ENCODE data around the gene MAN2B1.

- TF ChIP-seq EZH2 (optimal IDR thresholded peaks at IDR 0.05; ENCODE audit: low read depth, low read length) = no peak
- TF ChIP-seq, protein P1, sequence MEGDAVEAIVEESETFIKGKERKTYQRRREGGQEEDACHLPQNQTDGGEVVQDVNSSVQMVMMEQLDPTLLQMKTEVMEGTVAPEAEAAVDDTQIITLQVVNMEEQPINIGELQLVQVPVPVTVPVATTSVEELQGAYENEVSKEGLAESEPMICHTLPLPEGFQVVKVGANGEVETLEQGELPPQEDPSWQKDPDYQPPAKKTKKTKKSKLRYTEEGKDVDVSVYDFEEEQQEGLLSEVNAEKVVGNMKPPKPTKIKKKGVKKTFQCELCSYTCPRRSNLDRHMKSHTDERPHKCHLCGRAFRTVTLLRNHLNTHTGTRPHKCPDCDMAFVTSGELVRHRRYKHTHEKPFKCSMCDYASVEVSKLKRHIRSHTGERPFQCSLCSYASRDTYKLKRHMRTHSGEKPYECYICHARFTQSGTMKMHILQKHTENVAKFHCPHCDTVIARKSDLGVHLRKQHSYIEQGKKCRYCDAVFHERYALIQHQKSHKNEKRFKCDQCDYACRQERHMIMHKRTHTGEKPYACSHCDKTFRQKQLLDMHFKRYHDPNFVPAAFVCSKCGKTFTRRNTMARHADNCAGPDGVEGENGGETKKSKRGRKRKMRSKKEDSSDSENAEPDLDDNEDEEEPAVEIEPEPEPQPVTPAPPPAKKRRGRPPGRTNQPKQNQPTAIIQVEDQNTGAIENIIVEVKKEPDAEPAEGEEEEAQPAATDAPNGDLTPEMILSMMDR (IDR thresholded peaks at IDR 0.05; ENCODE audit: low read length) = no peak
Observed at GRCh38 chr19:12649941-12650340, 16.6 kb downstream of the MAN2B1 start.

Data from MM.1S (cell line).